ENCODE results near the gene DSCAM.

- no peak for TF ChIP-seq CTCF (IDR thresholded peaks at IDR 0.05)
- TF ChIP-seq POLR2A (IDR thresholded peaks at IDR 0.05) = no peak
These were observed 342.1 kb downstream of the DSCAM start for GRCh38 chr21:40504825-40505224.
